SKM-1 (cell line): ENCODE data around the gene CAPN2.

ENCODE experiments used
- DNase-seq: peaks from one replicate; lab custom pipeline; 2025; ENCODE audit not compliant: unreplicated experiment; lab: John Stamatoyannopoulos, UW

CAPN2 gene

GRCh38 chr1:223712194-223712849, at the start of gene CAPN2:
Gene CAPN2, plus strand, starts transcription at chr1:223712539. Its CDS starts 102 bp downstream, at chr1:223712641.
- peak; percentile 84 for DNase-seq

- DNase-seq: peak; percentile 84
Observed at GRCh38 chr1:223662943-223663342, 49.4 kb upstream of the CAPN2 start.

DNA sequence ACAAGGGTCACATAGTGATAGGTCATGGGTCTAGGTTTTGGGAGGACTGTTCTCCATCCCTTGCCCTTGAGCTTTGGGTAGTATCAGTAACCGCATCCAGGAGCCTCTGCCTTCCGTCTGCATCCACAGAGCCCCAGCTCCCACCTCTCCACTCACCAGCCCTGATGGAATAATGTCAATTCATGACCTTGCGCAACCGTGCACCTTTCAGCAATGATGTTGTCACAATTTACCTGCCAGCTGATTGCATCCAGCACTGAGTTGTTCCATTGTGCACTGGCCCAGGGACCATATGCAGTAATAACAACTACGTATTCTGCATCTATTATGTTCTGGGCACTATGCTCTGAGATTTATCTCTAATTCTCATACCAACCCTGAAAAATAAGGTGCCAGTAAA, 48.2 kb upstream of the CAPN2 start:
- no peak for DNase-seq

GRCh38 chr1:223665592-223666312, 46.6 kb upstream of the CAPN2 start, which contains the start of gene CAPN8:
Gene CAPN8, minus strand, starts transcription at chr1:223665701. Its CDS starts 55 bp downstream, at chr1:223665646.
- DNase-seq: no peak

- no peak for DNase-seq
Observed at GRCh38 chr1:223667484-223668182, 44.7 kb upstream of the CAPN2 start.

DNA sequence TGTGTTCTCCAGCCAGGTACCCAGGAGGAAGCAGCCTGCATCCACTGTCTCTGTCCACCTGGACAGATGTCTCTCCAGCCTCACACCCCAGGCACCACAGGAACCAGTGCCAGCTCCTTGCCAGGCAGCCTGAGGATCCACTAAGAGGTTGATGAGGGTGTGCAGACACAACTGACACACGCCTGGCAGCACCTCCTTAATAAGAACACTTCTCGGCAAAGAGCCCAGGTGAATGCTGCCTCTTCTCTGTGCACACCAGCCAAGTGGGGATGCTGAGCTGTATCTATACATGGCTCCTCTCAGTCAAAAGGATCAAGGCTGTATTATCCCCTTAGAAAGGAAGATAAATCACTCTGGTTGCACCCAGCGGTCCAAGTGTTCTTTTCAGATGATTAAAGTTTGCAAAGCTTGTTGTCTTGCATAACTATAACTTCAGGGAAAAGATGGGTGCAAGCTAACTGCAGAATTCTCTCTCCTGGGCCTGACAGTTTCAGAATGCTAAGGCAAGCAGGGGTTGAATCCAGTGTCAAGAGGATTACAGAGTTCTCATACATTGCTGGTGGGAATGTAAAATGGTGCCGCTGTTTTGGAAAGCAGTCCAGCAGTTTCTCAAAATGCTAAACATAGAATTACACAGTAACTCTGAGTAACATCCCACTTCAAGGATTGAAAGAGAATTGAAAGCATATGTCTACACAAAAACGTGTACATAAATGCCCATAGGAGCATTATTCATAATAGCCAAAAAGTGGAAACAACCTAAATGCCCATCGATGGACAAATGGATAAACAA, 43.1 kb upstream of the CAPN2 start:
- no peak for DNase-seq

DNA sequence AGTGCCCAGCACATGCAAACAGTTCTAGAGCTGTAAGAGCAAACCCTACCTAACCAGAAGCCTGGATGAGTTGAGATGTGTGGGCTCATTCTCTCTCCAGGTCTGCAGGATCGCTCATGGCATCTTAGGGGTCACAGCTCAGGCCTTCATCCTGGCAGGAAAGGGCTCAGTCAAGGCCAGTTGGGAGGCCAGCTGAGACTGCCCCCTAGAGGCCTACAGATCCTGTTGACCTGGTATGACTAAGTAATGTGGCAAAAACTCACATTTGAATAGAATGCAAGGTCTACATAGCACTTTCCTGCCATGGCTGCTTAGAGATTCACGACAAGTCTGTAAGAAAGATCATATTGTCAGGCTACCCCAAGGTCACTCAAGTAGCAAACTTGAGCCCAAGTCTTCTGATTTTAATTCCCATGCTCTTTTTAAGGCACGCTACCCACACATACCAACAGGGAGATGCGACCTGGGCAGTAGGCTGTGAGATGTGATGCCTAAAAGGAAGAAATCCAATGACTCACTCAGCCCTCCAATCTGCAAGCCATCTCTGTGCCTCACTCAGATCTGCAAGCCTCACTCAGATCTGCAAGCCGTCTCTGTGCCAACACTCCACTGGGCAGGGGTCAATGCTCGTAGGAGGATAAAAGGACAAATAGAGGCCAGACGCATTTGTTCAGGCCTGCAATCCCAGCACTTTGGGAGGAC, 41.7 kb upstream of the CAPN2 start:
- peak; percentile 29 for DNase-seq

- no peak for DNase-seq
Observed at GRCh38 chr1:223674119-223674890, 38.0 kb upstream of the CAPN2 start.

GRCh38 chr1:223678841-223679240, 33.5 kb upstream of the CAPN2 start:
- DNase-seq: peak; percentile 72

- no peak for DNase-seq
Observed at GRCh38 chr1:223680188-223680587, 32.2 kb upstream of the CAPN2 start.

DNA sequence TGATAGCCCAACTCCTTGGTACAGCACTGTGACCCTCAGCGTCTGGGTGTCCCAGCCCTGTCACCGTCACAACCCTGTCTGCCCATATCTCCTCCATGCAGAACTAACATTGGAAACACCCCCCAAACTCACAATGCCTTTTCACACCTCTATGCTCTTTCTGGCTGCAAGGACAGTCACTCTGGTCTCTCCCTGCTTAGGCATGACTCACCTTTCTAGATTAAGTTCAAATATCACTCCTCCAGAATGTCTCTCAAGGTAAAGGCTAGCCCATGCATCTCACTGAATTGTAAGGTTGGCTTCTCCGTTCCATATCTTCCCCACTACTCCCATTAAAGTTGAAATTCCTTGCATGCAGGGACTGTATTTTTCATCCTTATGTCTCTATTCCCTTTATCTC, 29.8 kb upstream of the CAPN2 start:
- no peak for DNase-seq

GRCh38 chr1:223683586-223684487, 28.5 kb upstream of the CAPN2 start:
- no peak for DNase-seq

DNA sequence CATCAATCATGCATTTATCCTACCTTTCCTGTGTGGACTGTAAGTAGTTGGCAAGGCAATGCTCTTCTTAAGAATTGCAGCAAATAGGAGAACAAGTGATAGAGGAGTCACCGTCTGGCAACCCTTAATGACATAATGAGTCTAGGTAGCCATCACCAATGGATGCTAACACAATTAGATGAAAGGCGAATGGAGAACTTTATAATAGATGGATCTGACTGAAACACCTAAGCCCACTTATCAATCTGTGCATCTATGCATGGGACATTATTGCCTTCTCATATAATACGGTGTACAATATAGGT, 27.9 kb upstream of the CAPN2 start:
- DNase-seq: no peak

- no peak for DNase-seq
Observed at GRCh38 chr1:223691121-223691520, 21.2 kb upstream of the CAPN2 start.

- DNase-seq: no peak
Observed at GRCh38 chr1:223695014-223695548, 17.3 kb upstream of the CAPN2 start.

GRCh38 chr1:223695941-223696340, 16.4 kb upstream of the CAPN2 start:
- no peak for DNase-seq

GRCh38 chr1:223700388-223700918, 11.9 kb upstream of the CAPN2 start:
- no peak for DNase-seq

- no peak for DNase-seq
Observed at GRCh38 chr1:223700942-223701637, 11.2 kb upstream of the CAPN2 start.
